ENCODE data around the gene RASSF9. TPM values are rescaled to one million over a fixed set of nuclear protein-coding genes. Genes with fewer than 3 reads are reported as not detected.

Gene RASSF9
- total RNA-seq (ENCODE audit: low replicate concordance): 1.1 and 1.2 TPM in 2 replicates

DNA sequence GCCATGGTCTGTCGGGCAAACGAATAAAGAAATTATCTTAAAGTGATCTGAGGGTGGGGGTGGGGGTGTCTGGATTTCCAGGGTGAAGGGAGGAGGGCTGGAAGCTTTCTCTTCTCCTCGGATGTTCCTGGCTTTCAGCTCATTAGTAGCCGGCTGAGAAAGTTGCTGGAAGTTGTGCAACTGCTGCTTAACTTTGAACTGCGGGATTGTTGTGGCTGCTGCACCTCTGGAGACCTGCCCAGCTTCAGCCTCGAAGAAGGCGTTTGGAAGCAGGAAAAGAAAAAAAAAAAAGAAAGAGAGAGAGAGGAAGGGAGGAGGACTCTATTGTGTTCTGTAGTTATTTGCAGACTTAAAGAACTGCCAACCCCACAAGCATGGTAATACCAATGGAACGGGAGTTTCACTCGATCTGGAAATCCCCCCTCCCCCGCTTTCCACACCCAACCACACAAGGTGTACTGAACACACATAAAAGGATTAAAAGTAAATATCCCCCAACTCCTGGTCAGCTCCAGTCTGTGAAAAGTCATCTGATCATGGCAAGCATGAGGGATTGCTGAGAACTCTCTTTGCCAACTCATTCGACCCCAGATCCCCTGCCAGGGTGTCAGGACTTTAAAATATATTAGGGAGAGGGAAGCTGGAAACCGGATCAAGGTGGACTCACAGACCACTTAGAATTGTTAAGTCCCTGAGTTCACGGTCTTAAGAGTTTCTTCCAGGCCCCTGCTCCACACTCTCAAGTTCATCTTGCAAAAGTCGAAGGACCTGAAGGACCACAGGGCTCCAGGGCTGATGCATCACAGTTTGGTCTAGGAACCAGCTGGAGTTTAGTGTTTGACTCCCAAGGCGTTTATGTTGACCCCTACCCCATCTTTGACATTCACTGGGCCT lies at the start of gene RASSF9:
Gene RASSF9 (minus strand): TSS at position 213 of the 894 bp plus-strand sequence. CDS start 208 bp downstream, at position 5.

DNA sequence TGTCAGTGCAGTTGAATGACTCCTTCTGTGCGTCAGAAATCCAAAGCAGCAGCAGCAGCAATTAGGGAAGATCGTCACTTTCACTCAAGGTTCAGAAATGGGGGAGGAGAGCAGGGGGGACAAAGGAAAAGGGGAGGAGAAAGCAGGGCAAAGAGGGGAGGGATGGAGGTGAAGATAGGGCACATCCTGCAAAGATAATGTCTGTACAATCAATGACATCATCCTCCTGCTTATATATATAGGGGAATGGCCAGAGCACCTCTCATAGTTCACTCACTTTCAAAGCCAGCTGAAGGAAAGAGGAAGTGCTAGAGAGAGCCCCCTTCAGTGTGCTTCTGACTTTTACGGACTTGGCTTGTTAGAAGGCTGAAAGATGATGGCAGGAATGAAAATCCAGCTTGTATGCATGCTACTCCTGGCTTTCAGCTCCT lies 37.8 kb upstream of the RASSF9 start, which contains the start of gene NTS:
Gene NTS (plus strand): TSS at position 265 of the 431 bp plus-strand sequence. CDS start 109 bp downstream, at position 374.

Other genes starting within 250 kb of the RASSF9 start
- not detected in 2 replicates for gene NTS, start 37.9 kb upstream of the RASSF9 start, total RNA-seq (ENCODE audit: low replicate concordance)